Measurements from ENCODE around the gene HRH4. TPM values are rescaled to one million over a fixed set of nuclear protein-coding genes. Genes with fewer than 3 reads are reported as not detected.

The HRH4 gene
- total and polyA plus RNA-seq, 9 donors = 0.06 to 0.08 TPM; not detected in 7

DNA sequence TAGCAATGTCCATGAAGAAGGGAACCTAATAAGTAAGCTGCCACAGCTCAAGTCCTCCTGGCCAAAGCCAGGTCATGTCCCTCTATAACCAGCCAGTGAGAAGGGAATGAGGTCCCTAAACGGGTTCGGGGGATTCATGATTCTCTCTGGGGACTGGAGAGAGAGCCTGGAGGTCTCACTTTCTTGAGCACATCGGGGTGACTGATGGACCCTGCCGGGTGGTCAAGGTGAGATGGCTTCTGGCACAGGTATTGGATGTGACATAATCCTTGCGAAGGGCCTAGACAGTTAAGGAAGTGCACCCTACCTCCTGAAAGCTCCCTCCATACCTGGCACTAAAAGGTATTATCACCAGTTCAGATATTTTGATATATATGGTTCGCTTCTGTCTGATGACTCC, 45.7 kb downstream of the HRH4 start:
- no peaks in the 10 kb centered on the region for H3K36me3 ChIP-seq
- no peak for TF ChIP-seq EP300 (IDR thresholded peaks at IDR 0.05)
- no peak for TF ChIP-seq POLR2A (IDR thresholded peaks at IDR 0.05)
- TF ChIP-seq, protein P1, sequence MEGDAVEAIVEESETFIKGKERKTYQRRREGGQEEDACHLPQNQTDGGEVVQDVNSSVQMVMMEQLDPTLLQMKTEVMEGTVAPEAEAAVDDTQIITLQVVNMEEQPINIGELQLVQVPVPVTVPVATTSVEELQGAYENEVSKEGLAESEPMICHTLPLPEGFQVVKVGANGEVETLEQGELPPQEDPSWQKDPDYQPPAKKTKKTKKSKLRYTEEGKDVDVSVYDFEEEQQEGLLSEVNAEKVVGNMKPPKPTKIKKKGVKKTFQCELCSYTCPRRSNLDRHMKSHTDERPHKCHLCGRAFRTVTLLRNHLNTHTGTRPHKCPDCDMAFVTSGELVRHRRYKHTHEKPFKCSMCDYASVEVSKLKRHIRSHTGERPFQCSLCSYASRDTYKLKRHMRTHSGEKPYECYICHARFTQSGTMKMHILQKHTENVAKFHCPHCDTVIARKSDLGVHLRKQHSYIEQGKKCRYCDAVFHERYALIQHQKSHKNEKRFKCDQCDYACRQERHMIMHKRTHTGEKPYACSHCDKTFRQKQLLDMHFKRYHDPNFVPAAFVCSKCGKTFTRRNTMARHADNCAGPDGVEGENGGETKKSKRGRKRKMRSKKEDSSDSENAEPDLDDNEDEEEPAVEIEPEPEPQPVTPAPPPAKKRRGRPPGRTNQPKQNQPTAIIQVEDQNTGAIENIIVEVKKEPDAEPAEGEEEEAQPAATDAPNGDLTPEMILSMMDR (IDR thresholded peaks at IDR 0.05) = no peak
- H3K9me3 ChIP-seq = no peaks in the 10 kb centered on the region
- 88 to 98% (median 91%) methylated on average over 6 of the region's 6 CpGs for WGBS, 3 donors
- no peaks in the 10 kb centered on the region for H3K27me3 ChIP-seq
- no peak overlapping the region for H3K4me3 ChIP-seq
- H3K4me1 ChIP-seq (ENCODE audit: insufficient read depth) = no peaks in the 10 kb centered on the region
- intact Hi-C loops (cut with DNase I) = no loop called here
- no peak overlapping the region for H3K27ac ChIP-seq
- DNase-seq = no peak

DNA sequence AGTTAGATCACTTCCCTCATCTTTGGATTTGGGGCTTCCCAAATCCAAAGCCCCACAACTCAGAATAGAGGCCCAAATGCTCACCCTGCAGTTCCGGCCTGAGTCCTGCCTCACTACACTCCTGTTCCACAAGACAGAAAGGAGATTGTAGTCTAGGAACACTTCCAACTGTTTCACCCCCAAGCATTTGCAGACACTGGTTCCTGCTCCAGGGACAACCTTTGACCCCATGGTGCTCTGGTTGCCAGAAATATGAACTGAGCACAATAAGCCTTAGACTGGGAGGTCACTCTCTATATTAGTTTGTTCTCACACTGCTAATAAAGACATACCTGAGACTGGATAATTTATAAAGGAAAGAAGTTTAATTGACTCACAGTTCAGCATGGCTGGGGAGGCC, 49.0 kb downstream of the HRH4 start:
- no peaks in the 10 kb centered on the region for H3K9me3 ChIP-seq
- no peak for TF ChIP-seq EP300 (IDR thresholded peaks at IDR 0.05)
- no peak for TF ChIP-seq POLR2A (IDR thresholded peaks at IDR 0.05)
- TF ChIP-seq, protein P1 (IDR thresholded peaks at IDR 0.05) = no peak
- H3K4me3 ChIP-seq = no peak overlapping the region
- intact Hi-C loops (cut with DNase I) = no loop called here
- DNase-seq = no peak
- WGBS, 3 donors = 86 to 100% (median 88%) methylated on average over 1 of the region's 1 CpG
- no peaks in the 10 kb centered on the region for H3K36me3 ChIP-seq
- no peak overlapping the region for H3K27ac ChIP-seq
- H3K27me3 ChIP-seq = no peaks in the 10 kb centered on the region
- H3K4me1 ChIP-seq (ENCODE audit: insufficient read depth) = no peaks in the 10 kb centered on the region

DNA sequence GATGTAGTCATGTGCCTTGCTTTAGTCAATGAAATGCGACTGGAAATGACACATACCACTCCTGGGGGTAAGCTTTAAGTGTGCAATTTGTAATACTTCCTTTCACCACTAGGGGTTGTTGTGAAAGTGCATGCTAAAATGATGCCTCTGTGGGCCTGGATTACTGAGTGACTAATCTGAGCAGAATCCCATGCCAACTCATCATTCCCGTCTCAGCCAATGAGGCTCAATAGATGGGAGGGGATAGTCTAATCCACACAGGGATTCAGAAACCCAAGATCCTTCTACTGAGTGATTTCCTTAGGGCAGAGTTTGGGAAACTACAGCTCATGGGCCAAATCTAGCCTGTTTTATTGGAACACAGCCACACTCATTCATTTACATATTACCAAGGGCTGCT, 54.0 kb downstream of the HRH4 start:
- no peaks in the 10 kb centered on the region for H3K27me3 ChIP-seq
- WGBS, 3 donors = 58 to 76% (median 73%) methylated on average over 2 of the region's 2 CpGs

DNA sequence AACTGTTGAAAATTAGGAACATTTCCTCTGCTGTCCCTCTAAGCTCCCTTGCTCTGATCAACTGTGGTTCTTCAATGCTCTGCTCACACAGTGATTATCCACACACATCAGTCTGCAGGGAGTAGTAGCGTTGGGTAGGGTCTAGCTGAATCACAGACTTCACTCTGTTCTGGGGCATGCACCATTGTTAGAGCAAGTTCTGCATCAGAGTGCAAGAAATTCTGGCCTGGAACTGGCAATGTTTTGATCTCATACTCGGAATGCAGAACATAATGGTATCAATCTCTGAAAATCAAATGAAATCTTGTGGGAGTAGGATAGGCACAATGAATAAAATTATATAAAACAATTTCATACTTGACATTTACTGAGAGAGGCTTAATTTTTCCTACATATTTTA, 55.3 kb downstream of the HRH4 start:
- no peaks in the 10 kb centered on the region for H3K27me3 ChIP-seq
- WGBS, 3 donors = 84 to 88% (median 86%) methylated on average over 2 of the region's 2 CpGs
- H3K4me1 ChIP-seq (ENCODE audit: insufficient read depth) = no peaks in the 10 kb centered on the region
- H3K36me3 ChIP-seq = no peaks in the 10 kb centered on the region
- no peak overlapping the region for H3K4me3 ChIP-seq
- H3K27ac ChIP-seq = no peak overlapping the region
- TF ChIP-seq, protein P1 (IDR thresholded peaks at IDR 0.05) = no peak
- TF ChIP-seq EP300 (IDR thresholded peaks at IDR 0.05) (no peak), POLR2A (IDR thresholded peaks at IDR 0.05) (no peak)
- intact Hi-C loops (cut with DNase I) = no loop called here
- no peaks in the 10 kb centered on the region for H3K9me3 ChIP-seq
- DNase-seq = no peak

More for the DNA sequence above, 54.0 kb downstream of the HRH4 start:
- H3K36me3 ChIP-seq = no peaks in the 10 kb centered on the region
- TF ChIP-seq, protein P1 (IDR thresholded peaks at IDR 0.05) = no peak
- TF ChIP-seq POLR2A (IDR thresholded peaks at IDR 0.05) (no peak), EP300 (IDR thresholded peaks at IDR 0.05) (no peak)
- no peak overlapping the region for H3K4me3 ChIP-seq
- no peaks in the 10 kb centered on the region for H3K4me1 ChIP-seq (ENCODE audit: insufficient read depth)
- no peak for DNase-seq
- intact Hi-C loops (cut with DNase I) = no loop called here
- H3K27ac ChIP-seq = no peak overlapping the region
- no peaks in the 10 kb centered on the region for H3K9me3 ChIP-seq

Data from ovary (tissue), 9 donors.